Middle frontal gyrus (tissue), 1 donor: ENCODE measurements around the gene POMGNT2.

Source experiments
- DNase-seq: peaks from one replicate; pipeline ENCODE4 v3.0.0-alpha.2; 2015; ENCODE audit warnings: low spot score; ENCODE audit errors: extremely low spot score

Gene POMGNT2

DNA sequence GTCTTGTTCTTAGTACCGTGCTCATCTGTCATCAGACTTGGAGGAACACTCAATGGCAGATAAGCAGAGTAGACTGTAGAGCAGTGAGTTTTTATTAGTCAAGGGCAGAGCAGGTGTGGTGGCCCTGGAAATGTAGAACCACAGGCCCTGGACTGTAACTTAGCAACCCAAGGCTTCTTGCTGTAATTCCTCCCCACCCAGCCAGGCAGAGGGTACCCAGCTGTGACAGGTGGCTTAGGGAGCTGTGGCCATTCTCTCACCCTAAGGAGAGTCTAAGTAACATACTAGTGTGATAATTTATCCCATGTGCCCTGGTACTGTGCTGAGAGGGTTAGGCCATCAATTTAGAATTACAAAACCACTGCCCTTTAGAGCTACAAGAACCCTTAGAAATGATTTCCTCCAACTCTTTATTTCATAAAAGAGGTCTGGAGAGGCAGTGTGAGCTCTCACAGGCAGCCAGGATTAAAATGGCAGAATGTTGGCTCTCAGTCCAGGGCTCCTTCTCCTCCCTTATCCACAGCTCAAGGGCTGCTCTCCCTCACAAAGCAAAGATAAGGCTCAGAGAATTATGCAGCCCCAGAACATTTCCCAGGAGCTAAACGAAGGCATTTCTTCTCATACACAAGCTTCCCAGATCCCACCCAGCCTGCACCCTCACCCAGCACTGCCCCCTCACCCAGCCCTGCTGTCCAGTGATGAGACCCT is 3.0 kb downstream of the POMGNT2 start:
- no peak for DNase-seq

DNA sequence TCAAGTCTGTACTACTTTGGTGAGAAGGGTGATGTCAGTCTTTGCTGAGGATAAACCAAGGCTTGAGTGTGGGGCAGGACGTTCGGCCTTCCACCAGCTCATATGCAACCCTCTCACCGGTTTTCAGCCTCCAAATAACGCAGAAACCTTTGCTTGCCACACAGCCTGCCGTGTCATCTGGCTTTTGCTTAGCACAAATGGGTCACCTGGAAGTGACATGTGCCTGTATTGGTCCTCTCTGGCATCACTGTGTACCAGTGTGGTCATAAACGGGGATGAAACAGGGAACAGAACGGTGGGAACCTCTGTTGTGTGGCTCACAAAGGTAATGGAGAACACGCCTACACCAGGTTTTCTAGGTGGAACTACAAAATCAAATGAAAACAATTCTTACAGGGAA is 7.1 kb downstream of the POMGNT2 start:
- no peak for DNase-seq

DNA sequence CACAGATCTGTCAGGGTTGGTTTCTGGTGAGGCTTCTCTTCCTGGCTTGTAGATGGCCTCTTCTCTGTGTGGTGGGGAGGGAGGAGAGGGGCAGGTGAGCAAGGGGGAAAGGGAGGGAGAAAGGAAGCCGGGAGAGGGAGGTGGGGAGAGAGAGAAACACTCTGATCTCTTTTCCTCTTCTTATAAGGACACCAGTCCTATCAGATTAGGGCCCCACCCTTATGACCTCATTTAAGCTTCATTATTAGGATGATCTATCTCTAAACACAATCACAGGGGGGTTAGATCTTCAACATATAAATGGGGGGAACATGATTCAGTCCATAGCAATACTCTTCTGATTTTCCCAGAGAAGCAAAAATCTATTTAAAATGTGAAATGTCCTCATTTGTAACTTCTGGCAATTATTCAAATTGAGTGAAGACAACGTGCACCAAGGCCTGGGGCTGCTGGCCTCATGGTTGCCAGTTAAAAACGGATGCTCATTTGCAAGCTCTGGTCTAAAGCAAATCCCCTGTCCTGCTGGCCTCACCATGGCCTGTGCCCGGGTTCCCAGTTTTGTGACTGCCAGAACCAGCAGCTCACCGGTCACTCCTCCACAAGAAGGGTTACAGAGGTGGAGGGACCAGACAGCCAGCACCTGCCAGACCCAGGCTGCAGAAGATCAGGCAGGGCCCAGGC is 8.3 kb downstream of the POMGNT2 start:
- DNase-seq = no peak

DNA sequence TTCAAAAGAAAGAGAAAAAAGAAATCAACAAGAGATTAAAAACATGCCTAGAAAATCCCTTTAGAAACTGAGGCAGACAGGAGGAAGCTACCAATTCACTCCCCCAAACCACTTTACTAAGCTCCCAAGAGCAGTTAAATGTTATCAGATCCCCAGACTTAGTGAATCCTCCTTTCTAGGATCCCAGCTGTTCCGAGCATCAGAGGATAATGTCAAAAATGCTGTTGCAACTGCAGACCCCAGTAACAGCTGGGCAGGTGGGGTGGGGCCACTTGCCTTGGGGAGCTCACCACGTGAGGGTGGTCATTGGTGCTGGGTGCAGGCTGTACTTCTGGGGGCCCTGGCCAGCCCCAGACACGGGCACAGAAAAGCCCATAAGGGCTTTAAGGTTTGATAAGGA is 9.1 kb downstream of the POMGNT2 start:
- no peak for DNase-seq

DNA sequence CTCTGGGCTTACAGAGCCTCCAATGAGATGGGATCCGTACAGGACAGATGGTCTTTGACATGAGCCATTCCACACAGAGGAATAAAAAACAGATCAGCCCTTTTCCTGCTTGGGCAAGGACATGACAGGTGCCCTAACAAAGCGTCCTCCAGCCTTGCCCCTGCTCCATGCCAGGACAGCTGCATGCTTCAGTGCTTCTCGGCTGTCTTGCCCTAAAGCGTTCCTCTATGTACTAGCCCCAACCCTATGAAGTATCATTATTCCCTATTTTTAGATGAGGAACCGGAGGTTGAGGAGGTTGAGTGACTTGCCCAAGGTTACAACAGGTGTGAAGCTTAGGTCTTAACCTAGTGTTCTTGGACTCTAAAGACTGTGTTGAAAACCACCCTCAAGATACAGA is 10.5 kb downstream of the POMGNT2 start:
- DNase-seq = no peak

DNA sequence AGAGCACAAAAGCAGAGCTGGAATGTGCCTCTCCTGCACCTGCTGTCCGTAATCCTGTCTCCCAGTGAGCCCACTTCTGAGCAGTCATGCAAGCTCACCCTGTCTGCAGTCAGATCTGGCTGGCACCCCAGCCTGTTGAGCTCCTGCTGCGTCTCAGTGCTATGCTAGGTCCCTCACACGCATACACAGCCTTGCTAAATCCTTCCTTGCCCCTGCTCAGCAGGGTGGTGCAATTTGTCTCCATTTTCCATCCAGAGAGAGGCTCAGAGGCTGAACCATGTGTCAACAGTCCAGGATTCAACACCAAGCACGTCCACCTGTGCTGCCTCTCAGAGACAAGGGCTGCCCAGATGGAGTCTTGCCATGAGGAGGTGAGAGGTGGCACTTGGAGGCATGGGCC is 11.0 kb downstream of the POMGNT2 start:
- DNase-seq = no peak

DNA sequence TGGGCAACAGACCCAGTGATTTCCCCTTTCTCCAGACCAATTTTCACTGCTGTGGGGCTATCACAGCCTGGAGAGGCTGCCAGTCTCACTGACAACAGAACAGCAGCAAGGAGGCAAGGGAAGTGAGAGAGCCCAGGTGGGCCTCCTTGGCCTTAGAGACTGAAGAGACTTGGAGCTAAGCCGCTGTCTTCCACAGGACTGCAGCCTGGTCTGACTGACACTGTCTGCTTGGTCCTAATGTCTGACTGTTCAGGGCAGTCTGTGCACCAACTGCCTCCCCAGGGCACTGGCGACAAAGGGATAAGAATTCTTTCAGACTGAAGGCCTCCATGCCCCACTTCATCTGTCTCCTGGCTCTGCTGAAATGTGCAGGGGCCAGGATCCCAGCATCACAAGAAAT is 11.5 kb downstream of the POMGNT2 start:
- DNase-seq = no peak

DNA sequence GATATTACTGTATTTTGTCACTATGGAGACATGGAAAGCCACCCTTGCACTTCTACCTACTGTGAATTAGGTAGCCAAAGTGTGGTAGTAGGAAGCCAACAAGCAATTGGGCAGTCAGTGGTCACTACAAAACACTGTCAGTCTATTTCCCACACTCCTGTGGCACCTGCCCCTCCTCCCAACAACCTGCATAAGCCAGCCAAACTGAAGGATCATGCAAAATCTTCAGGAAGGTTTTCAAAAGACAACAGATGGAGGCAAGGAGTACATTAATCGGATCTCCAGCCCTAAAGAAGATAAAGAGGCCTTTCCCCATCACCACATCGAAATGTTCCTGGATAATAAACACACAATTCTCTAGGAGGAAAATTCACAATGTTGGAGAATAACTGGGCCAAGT is 11.9 kb downstream of the POMGNT2 start:
- no peak for DNase-seq

DNA sequence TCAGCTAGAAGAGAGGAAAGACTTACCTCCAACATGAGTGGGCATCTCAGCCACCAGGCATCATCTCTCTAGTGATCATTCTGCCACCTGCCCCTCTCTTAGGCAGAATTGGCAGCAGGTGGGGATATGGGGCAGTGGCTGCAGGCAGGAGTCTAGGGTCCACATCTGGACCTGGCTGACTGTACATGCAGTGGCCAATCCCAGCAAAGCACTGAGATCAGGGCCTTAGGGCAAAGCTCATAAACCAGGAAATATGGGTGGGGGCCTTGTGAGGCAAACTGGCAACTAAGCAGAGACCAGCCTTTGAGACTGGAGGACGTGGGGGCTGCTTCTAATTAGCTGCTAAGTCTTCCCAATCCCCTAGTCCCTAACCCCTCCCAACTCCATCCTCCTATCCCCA is 12.9 kb downstream of the POMGNT2 start:
- DNase-seq = no peak

DNA sequence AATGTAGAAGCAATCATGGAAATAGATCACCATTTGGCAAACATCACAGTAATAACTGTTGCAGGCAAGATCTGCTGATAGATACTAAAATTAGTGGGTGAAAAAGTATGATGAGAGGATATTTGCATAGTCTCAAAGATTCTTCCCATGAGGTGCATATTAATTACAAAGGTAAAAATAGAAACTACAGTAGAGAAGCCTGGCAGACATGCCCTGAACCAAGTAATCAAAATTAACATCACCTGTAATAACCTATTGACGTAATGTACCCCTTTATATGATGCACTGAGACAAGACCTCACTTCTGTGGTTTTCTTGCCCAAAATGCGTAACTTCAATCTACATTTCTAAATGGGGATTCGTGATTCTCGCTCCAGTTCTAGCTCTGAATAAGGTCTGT is 14.4 kb downstream of the POMGNT2 start:
- DNase-seq = no peak

DNA sequence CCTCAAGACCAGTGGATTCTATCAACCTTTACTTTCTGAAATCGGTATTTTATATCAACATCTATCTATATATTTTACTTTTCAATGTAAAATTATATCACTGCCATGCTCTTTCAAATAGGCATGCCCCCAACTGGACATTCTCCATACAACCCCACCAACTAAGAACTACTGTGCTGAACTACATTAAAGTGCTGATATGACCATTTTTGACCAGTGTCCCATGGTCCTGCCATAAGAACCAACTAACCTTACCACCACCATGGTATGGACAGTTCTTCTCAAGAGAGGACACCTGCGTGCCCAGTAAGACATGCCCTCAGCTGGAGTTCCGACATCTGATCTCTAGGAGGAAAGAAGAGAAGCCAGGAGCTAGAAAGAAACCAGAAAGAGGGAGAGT is 15.6 kb downstream of the POMGNT2 start:
- DNase-seq = no peak

DNA sequence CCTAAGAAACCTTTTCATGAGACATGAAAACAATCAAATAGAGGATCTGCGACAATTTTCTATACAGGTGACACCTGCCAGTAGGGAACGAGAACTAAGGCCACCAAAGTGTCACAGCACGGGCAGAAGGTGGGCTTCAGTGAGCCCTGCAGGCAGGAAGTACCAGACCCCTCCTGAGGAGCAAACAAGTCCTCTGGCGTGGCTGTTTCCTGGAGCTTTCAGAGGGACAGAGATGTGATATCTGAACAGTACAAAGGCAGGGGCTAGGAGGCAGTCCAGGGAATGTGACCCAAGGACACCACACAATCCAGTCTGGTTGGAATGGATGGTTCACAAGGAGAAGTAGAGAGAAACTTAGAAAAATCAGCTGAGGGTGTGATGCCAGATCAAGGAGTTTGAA is 16.8 kb downstream of the POMGNT2 start:
- no peak for DNase-seq

DNA sequence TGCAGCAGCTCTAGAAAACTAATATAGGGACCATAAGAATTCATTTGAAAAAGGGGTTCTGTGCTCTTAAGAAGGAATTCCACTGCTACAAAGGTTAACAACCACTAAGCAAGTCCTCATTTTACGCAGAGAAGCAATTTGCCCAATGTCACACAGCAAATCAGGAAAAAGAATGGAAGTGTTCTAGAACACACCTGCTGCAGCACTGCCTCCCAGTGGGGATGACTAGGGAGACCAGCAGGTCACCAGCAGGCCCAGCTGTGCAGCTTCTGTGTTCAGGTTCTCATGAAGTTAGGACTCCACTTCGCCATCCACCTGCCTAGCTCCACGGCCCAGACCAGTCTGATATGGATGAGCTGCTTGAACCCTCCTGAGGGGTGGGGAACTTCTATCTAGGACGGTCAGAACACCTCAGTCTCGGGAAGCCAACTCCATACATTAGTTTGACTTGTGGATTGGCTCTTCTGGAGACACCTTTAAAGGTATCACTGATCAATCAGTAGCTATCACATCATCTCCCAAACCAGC is 18.6 kb downstream of the POMGNT2 start:
- no peak for DNase-seq

DNA sequence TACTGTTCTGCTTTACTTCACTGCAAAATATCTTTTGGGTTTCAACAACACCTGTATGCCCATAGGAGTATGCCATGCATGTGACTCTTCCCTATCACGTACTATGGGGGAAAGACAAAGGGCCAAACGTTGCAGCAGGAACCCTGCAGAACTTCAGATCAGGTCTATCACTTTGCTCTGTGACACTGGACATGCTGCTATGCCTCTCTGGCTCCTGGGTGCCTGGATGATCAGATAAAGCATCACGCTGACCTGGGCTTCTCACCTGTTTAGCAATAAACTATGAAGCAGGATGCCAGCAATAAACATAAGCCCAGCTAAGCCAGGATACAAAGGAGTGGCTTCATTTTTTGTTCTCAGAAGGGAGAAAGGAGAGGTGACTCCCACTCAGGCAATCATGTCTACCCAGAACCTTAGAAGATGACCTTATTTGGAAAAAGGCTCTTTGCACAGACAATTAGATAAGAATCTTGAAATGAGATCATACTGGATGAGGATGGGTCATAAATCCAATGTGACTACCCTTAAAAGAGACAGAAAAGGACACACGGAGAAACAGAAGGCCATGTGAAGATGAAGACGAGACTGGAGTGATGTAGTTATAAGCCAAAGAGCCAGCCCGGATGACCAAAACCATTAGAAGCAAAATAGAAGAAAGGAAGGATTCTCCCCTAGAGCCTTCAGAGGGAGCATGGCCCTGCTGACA is 19.3 kb downstream of the POMGNT2 start:
- DNase-seq = no peak

DNA sequence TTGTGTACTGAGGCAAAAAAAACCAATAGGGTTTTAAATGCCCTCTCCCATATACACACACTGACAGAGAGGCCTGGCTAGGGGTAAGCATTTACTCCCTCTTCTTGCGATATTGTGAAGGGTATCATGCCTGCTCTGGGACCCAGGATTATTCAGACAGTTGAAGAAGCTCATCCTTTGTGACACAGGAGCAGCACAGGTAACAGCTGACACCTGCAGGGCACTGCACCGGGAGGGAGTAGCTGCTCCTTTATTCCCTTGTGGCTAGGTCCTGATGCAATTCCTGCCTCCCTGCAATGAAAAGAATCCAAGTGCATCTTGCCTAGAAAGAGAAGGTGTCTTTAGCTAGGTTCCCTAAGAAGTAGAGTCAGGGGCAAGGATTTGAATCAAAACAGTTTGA is 23.4 kb downstream of the POMGNT2 start:
- no peak for DNase-seq

DNA sequence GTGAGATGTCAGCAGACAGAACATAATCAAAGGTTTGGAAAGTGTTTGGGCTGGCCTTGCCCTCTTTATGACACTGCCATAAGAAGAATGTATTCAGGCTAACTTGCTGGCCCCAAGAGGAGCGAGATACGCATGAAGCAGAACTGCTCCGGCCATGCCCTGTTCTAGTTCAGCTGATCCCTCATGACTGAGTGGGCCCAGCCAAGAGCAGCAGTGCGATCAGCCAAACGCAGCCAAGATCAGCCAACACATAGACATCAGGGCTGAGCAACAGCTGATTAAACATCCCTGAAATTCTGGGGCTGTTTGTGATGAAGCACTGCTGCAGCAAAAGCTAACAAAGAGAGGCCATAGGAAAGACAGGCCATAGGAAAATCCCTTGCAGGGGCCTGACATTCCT is 24.1 kb downstream of the POMGNT2 start:
- DNase-seq = no peak

DNA sequence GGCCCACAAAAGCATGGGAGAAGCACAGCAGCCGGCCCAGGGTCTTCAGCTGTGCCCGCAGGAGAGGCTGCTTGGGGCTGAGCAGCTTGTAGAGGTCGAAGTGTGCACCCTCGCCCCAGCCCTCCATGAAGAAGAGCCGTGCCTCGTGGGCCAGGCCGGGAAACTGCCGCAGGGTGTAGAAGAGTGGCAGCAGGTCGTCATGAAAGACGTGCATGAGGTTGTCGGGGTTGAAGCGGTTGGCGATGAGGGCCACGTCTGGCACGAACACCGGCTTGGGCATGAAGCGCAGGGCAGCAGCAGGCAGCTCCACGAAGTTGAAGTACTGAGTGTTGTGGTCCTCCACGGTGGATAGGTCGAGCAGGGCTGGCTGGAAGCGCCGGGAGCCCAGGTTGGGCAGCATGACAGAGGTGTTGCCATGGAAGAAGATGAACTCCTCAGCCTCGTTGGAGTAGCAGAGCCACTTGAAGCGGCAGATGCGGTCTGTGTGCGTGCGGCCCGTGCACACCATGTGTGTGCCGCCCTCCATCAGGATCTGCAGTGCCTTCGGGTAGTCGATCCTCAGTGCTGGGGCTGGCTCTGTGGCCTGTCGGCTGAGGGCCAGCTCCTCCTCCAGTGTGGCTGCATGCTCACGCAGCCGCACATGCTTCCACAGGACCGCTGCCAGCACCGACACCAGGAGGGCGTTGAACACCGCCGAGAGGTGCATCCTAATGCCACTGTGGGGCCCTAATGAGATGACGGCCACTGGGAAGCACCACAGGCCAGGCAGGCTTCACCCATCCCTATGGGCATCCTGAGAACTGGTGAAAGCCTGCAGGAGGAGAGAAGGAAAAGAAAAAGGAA is 24.9 kb downstream of the POMGNT2 start:
- DNase-seq = no peak

DNA sequence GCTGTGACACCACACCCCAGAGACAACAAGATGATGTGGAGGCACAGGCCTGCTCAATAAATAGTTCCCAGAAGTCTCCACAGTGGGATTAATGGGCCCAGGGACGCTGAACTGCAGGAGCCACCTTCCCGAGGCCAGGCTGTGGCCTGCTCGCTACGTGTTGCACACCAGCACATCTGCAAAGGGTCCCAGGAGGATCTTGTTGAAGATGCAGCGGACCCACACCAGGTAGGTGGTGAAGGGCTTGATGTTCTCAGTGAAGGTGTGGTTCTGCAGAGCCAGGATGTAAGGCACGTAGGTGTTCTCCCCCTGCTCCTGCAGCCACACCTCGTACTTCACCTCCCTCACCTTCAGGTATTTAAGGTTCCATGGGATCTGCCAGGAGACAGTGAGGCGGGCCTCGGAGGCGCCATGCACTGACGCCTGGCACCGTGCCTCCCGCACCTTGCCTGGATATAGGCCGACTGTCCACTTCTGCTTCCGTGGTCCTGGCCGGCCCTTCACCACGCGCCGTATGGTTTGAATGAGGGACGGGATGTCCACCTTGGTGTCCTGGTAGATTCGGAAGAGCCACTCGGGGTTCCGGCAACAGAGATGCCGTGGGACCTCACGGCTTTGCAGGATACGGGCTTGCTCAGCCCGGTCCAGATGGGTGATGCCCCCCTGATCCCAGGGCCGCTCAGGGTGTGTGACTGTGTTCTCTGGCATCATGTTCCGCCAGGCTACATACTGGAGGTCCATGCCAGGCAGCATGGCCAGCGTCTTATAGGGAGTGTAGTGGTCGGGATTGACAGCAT is 26.1 kb downstream of the POMGNT2 start:
- no peak for DNase-seq

DNA sequence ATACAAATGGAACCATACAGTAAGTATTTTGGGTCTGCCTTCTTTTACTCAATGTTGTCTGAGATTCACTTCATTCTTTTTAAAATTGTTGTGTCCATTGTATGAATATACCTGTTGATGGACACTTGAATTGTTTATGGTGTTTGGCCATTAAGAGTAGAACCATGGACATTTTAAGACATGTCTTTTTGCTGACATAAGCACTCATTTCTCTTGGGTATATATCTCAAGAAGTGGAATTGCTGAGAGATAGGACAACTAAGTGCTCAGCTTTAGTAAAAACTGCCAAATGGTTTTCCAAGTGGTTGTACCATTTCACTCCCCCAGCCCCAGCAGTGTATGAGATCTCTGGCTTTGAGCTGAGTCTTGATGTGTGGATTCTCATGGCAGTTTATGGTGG is 28.2 kb downstream of the POMGNT2 start:
- DNase-seq = no peak

DNA sequence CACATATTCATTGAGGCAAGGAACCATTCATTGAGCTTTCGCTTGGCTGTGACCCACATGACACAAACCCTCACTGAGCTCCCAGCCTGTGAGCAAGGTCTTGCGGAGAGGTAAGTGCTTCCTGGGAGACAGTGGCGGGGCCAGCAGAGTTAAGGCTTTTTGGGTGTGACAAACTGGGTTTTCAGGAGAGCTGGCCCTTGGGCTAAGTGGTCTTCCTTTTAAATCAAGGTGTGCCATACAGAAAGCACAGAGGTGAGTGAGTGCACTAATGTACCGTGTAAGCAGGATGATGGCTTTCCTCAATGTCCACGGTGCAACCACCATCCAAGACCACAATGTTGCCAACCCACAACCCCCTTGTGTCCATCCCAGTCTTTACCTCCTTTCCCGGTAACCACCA is 28.6 kb downstream of the POMGNT2 start:
- DNase-seq = no peak

DNA sequence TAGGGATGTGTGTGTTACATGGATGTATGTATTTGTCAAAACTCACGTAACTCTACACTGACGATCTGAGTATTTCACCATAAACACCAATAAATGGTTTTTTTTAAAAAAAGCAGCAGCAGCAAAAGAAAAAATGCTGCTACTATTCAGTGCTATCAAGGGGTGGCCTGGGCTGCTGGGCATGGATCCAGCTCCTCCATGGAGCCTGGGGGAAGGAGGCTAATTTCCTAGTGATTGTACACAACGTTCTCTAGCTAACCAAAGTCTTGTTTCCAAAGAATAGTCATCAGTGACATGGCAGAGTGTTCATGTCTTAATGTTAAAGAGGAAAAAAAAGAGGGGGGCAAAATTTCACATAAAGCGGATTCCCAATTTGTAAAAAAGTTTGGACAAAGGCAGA is 29.0 kb downstream of the POMGNT2 start:
- DNase-seq = no peak
